Measurements from ENCODE around the gene DOCK9. TPM values are rescaled to one million over a fixed set of nuclear protein-coding genes. Genes with fewer than 3 reads are reported as not detected.

DOCK9 gene
- total RNA-seq, 2 experiments from 2014 or later = 57.2 to 59.0 TPM

- no peaks in the 10 kb centered on the region for H3K27me3 Mint-ChIP-seq
Measured at GRCh38 chr13:98997011-98997730, 19.3 kb upstream of the DOCK9 start.

GRCh38 chr13:98996046-98996445, 18.2 kb upstream of the DOCK9 start:
- peaks cover 76% of the 10 kb centered on the region for H3K4me1 Mint-ChIP-seq (ENCODE audit: low read depth)
- no peaks in the 10 kb centered on the region for H3K27me3 Mint-ChIP-seq
- no peak overlapping the region for H3K27ac Mint-ChIP-seq
- DNase-seq = no peak
- H3K9me3 Mint-ChIP-seq = no peaks in the 10 kb centered on the region
- H3K4me3 Mint-ChIP-seq = no peak overlapping the region
- H3K36me3 Mint-ChIP-seq = no peaks in the 10 kb centered on the region
- POLR2A ChIA-PET = no interaction called here
- CTCF ChIA-PET = interaction anchor here (1.3 kb wide), 1 partner anchor 11 kb away, joined by 3 read pairs; no protein-coding TSS in a partner anchor
- intact Hi-C loops (cut with micrococcal nuclease) = loop anchor here (5.0 kb wide), 1 partner anchor 91 kb away; no protein-coding TSS in a partner anchor

More at GRCh38 chr13:98997011-98997730, 19.3 kb upstream of the DOCK9 start:
- Mint-ChIP-seq H3K27ac (no peak overlapping the region), H3K9me3 (no peaks in the 10 kb centered on the region), H3K36me3 (no peaks in the 10 kb centered on the region), H3K4me3 (no peak overlapping the region), H3K4me1 (ENCODE audit: low read depth) (peaks cover 84% of the 10 kb centered on the region)
- DNase-seq = no peak
- intact Hi-C loops (cut with micrococcal nuclease) = loop anchor here (5.0 kb wide), 1 partner anchor 90 kb away; no protein-coding TSS in a partner anchor
- ChIA-PET CTCF (interaction anchor here (0.6 to 0.9 kb wide), 3 partner anchors 16 to 221 kb away, joined by 3 read pairs; no protein-coding TSS in a partner anchor), POLR2A (interaction anchor here (0.9 kb wide), 1 partner anchor 13 kb away, joined by 3 read pairs; no protein-coding TSS in a partner anchor)

- H3K4me3 Mint-ChIP-seq = peak overlapping the region; percentile 2
- intact Hi-C loops (cut with micrococcal nuclease) = loop anchor here (5.0 kb wide), 1 partner anchor 92 kb away; no protein-coding TSS in a partner anchor
- POLR2A ChIA-PET = no interaction called here
Measured at GRCh38 chr13:98994896-98995295, 17.0 kb upstream of the DOCK9 start.

GRCh38 chr13:98994080-98994479, 16.2 kb upstream of the DOCK9 start:
- intact Hi-C loops (cut with micrococcal nuclease) = no loop called here
- Mint-ChIP-seq H3K9me3 (no peaks in the 10 kb centered on the region), H3K4me1 (ENCODE audit: low read depth) (peaks cover 72% of the 10 kb centered on the region), H3K27me3 (no peaks in the 10 kb centered on the region), H3K36me3 (no peaks in the 10 kb centered on the region), H3K27ac (no peak overlapping the region), H3K4me3 (no peak overlapping the region)
- no peak for DNase-seq
- ChIA-PET POLR2A (interaction anchor here (0.9 kb wide), 1 partner anchor 16 kb away, joined by 3 read pairs; no protein-coding TSS in a partner anchor), CTCF (interaction anchor here (0.8 to 1.3 kb wide), 2 partner anchors 33 to 34 kb away, joined by 3 read pairs; no protein-coding TSS in a partner anchor)

More at GRCh38 chr13:98994896-98995295, 17.0 kb upstream of the DOCK9 start:
- Mint-ChIP-seq H3K4me1 (ENCODE audit: low read depth) (peaks cover 73% of the 10 kb centered on the region), H3K36me3 (no peaks in the 10 kb centered on the region), H3K27ac (peak overlapping the region; percentile 61), H3K27me3 (no peaks in the 10 kb centered on the region), H3K9me3 (no peaks in the 10 kb centered on the region)
- no peak for DNase-seq
- CTCF ChIA-PET = interaction anchor here (0.8 to 1.3 kb wide), 2 partner anchors 10 to 32 kb away, joined by 3 read pairs; no protein-coding TSS in a partner anchor

- intact Hi-C loops (cut with micrococcal nuclease) = no loop called here
- Mint-ChIP-seq H3K27me3 (no peaks in the 10 kb centered on the region), H3K36me3 (no peaks in the 10 kb centered on the region), H3K27ac (peak overlapping the region; percentile 1), H3K9me3 (no peaks in the 10 kb centered on the region), H3K4me1 (ENCODE audit: low read depth) (peaks cover 66% of the 10 kb centered on the region), H3K4me3 (no peak overlapping the region)
- ChIA-PET POLR2A (interaction anchor here (1.2 kb wide), 1 partner anchor 16 kb away, joined by 3 read pairs; no protein-coding TSS in a partner anchor), CTCF (interaction anchor here (0.6 kb wide), 1 partner anchor 65 kb away, joined by 4 read pairs; no protein-coding TSS in a partner anchor)
- no peak for DNase-seq
Measured at GRCh38 chr13:98992355-98992754, 14.5 kb upstream of the DOCK9 start.

GRCh38 chr13:98990701-98991100, 12.8 kb upstream of the DOCK9 start:
- no peak overlapping the region for H3K27ac Mint-ChIP-seq
- ChIA-PET POLR2A (no interaction called here), CTCF (no interaction called here)
- no peak overlapping the region for H3K4me3 Mint-ChIP-seq
- no peak for DNase-seq
- H3K4me1 Mint-ChIP-seq (ENCODE audit: low read depth) = peaks cover 62% of the 10 kb centered on the region
- H3K36me3 Mint-ChIP-seq = no peaks in the 10 kb centered on the region
- no peaks in the 10 kb centered on the region for H3K9me3 Mint-ChIP-seq
- no peaks in the 10 kb centered on the region for H3K27me3 Mint-ChIP-seq
- intact Hi-C loops (cut with micrococcal nuclease) = no loop called here

GRCh38 chr13:98989469-98990235, 11.8 kb upstream of the DOCK9 start:
- no peaks in the 10 kb centered on the region for H3K9me3 Mint-ChIP-seq
- no peaks in the 10 kb centered on the region for H3K36me3 Mint-ChIP-seq
- intact Hi-C loops (cut with micrococcal nuclease) = loop anchor here (2.0 kb wide), 1 partner anchor 79 kb away; no protein-coding TSS in a partner anchor
- no peak for DNase-seq
- no peaks in the 10 kb centered on the region for H3K27me3 Mint-ChIP-seq
- ChIA-PET POLR2A (interaction anchor here (1.0 kb wide), 1 partner anchor 11 kb away, joined by 3 read pairs; no protein-coding TSS in a partner anchor), CTCF (no interaction called here)
- peak overlapping the region; percentile 2 for H3K27ac Mint-ChIP-seq
- H3K4me1 Mint-ChIP-seq (ENCODE audit: low read depth) = peaks cover 64% of the 10 kb centered on the region
- H3K4me3 Mint-ChIP-seq = no peak overlapping the region

GRCh38 chr13:98988780-98989179, 10.9 kb upstream of the DOCK9 start:
- H3K4me3 Mint-ChIP-seq = no peak overlapping the region
- ChIA-PET POLR2A (no interaction called here), CTCF (interaction anchor here (0.6 to 1.0 kb wide), 2 partner anchors 99 to 583 kb away, joined by 3 read pairs; no protein-coding TSS in a partner anchor)
- H3K9me3 Mint-ChIP-seq = no peaks in the 10 kb centered on the region
- no peaks in the 10 kb centered on the region for H3K27me3 Mint-ChIP-seq
- intact Hi-C loops (cut with micrococcal nuclease) = loop anchor here (2.0 kb wide), 1 partner anchor 78 kb away; no protein-coding TSS in a partner anchor
- H3K27ac Mint-ChIP-seq = no peak overlapping the region
- H3K36me3 Mint-ChIP-seq = no peaks in the 10 kb centered on the region
- no peak for DNase-seq
- peaks cover 67% of the 10 kb centered on the region for H3K4me1 Mint-ChIP-seq (ENCODE audit: low read depth)

GRCh38 chr13:98988277-98988676, 10.4 kb upstream of the DOCK9 start:
- ChIA-PET CTCF (interaction anchor here (0.6 to 1.0 kb wide), 2 partner anchors 99 to 584 kb away, joined by 3 read pairs; no protein-coding TSS in a partner anchor), POLR2A (no interaction called here)
- Mint-ChIP-seq H3K27me3 (no peaks in the 10 kb centered on the region), H3K4me3 (no peak overlapping the region), H3K9me3 (no peaks in the 10 kb centered on the region), H3K4me1 (ENCODE audit: low read depth) (peaks cover 67% of the 10 kb centered on the region), H3K27ac (no peak overlapping the region), H3K36me3 (no peaks in the 10 kb centered on the region)
- intact Hi-C loops (cut with micrococcal nuclease) = loop anchor here (2.0 kb wide), 1 partner anchor 77 kb away; no protein-coding TSS in a partner anchor
- no peak for DNase-seq

- Mint-ChIP-seq H3K9me3 (no peaks in the 10 kb centered on the region), H3K4me1 (ENCODE audit: low read depth) (peaks cover 68% of the 10 kb centered on the region), H3K27me3 (no peaks in the 10 kb centered on the region), H3K36me3 (no peaks in the 10 kb centered on the region), H3K4me3 (no peak overlapping the region), H3K27ac (no peak overlapping the region)
- DNase-seq = no peak
- CTCF ChIA-PET = no interaction called here
- intact Hi-C loops (cut with micrococcal nuclease) = no loop called here
- POLR2A ChIA-PET = interaction anchor here (1.7 kb wide), 1 partner anchor 9 kb away, joined by 3 read pairs; the partner anchor contains the start of gene DOCK9
Measured at GRCh38 chr13:98987275-98987674, 9.4 kb upstream of the DOCK9 start.

GRCh38 chr13:98986226-98986846, 8.5 kb upstream of the DOCK9 start:
- Mint-ChIP-seq H3K36me3 (no peaks in the 10 kb centered on the region), H3K9me3 (no peaks in the 10 kb centered on the region), H3K4me3 (no peak overlapping the region), H3K4me1 (ENCODE audit: low read depth) (peaks cover 73% of the 10 kb centered on the region), H3K27ac (no peak overlapping the region), H3K27me3 (no peaks in the 10 kb centered on the region)
- ChIA-PET CTCF (no interaction called here), POLR2A (interaction anchor here (1.7 kb wide), 1 partner anchor 8 kb away, joined by 3 read pairs; the partner anchor contains the start of gene DOCK9)
- intact Hi-C loops (cut with micrococcal nuclease) = no loop called here
- no peak for DNase-seq
